IgD-negative memory B cell (primary cell): ENCODE results near the gene IZUMO1. TPM values are rescaled to one million over a fixed set of nuclear protein-coding genes. Genes with fewer than 3 reads are reported as not detected.

Experiments
- H3K27ac Mint-ChIP-seq, 3 donors: one replicate each; pipeline ENCODE4 v1.8.0; 2020 to 2022; ENCODE audit warnings: mild to moderate bottlenecking in 3 of 3, mixed read lengths in 3 of 3, moderate library complexity in 1 of 3
- H3K27me3 Mint-ChIP-seq: one replicate; pipeline ENCODE4 v1.8.0; 2021; ENCODE audit warnings: mixed read lengths
- H3K36me3 Mint-ChIP-seq: one replicate; pipeline ENCODE4 v1.8.0; 2020; ENCODE audit warnings: mild to moderate bottlenecking, mixed read lengths
- H3K4me1 Mint-ChIP-seq, 3 donors: one replicate each; pipeline ENCODE4 v1.8.0; 2020 to 2022; ENCODE audit warnings: mixed read lengths in 3 of 3, mild to moderate bottlenecking in 1 of 3
- H3K4me3 Mint-ChIP-seq, 4 donors: one replicate each; pipeline ENCODE4 v1.8.0; 2020 to 2022; ENCODE audit warnings: mild to moderate bottlenecking in 4 of 4, mixed read lengths in 4 of 4, moderate library complexity in 3 of 4
- H3K9me3 Mint-ChIP-seq, 3 donors: one replicate each; pipeline ENCODE4 v1.8.0; 2020 to 2021; ENCODE audit warnings: mixed read lengths in 3 of 3, mild to moderate bottlenecking in 1 of 3
- polyA plus RNA-seq: library from polyadenylated mRNA; unstranded; fragments of 300-500 nt; fragmentation: Illumina TruSeq; gene quantifications from one replicate; pipeline ENCODE4 v1.2.3, GENCODE V29; 2021

Gene IZUMO1
- polyA plus RNA-seq, 1 donor from 2014 or later: not detected

DNA sequence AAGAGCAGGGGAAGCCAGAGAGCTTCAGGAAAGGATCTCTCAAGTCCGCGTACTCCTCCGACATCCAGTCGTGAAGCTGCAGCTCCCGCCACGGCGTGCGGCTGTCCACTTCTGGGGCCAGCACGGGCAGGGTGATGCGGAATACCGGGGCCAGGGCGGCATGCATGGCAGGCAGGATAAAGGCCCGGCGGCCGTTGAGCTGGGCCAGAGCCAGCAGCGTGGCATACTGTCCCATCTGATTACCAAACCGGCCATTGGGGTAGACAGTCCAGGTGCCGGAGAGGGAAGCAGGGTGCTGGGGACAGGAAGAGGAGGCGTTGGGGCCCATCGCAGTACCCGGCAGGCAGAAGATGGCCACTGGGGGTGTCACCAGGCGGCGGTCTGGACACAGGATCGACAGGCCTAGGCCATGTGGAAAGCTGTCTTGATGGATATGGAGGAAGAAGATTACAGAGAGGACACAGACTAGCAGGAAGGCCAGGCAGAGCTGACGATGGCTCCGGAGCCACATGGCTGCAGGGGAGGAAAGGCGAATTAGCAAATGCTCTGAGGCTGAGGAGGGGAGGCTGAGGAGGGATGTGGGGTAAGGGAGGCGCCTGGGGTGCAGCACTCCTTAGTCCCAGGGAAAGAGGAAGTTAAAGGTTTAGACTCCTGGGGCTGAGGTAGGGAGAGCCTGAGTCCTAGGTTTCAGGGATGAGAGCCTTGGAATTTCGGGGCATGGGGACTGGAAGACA is 4.2 kb upstream of the IZUMO1 start:
- Mint-ChIP-seq H3K4me1 (peaks cover 3 to 8% (median 5%) of the 10 kb centered on the region in 3 donors), H3K27me3 (peaks cover 46% of the 10 kb centered on the region), H3K4me3 (peak overlapping the region in 3 of 4 donors; percentile 25 to 62 (median 45)), H3K36me3 (no peaks in the 10 kb centered on the region), H3K9me3 (peaks cover 0 to 2% (median 0%) of the 10 kb centered on the region in 3 donors), H3K27ac (peak overlapping the region in 1 of 3 donors; percentile 71)

DNA sequence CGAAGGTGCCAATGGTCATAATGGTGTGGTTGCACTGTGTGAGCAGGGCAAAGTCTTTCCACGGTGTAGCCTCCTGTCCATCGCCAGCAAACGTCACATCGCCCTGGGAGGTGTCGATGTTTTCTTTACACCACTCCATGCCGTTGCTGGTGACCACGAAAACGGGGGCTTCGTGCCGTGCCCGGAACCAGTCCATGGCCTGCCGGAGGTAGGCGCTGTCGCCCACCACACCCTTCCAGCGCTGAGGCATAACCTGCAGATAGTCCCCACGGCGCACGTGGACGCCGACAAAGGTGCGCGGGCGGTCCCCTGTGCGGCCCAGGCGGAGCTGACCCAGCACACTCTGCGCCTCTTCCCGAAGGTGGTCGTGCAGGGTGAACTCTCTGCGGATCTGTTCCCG is 3.6 kb upstream of the IZUMO1 start:
- H3K9me3 Mint-ChIP-seq: peaks cover 0 to 2% (median 0%) of the 10 kb centered on the region in 3 donors
- peaks cover 3 to 8% (median 5%) of the 10 kb centered on the region in 3 donors for H3K4me1 Mint-ChIP-seq
- peak overlapping the region in 1 of 4 donors; percentile 45 for H3K4me3 Mint-ChIP-seq
- H3K36me3 Mint-ChIP-seq: no peaks in the 10 kb centered on the region
- peak overlapping the region in 1 of 3 donors; percentile 71 for H3K27ac Mint-ChIP-seq
- peaks cover 45% of the 10 kb centered on the region for H3K27me3 Mint-ChIP-seq

DNA sequence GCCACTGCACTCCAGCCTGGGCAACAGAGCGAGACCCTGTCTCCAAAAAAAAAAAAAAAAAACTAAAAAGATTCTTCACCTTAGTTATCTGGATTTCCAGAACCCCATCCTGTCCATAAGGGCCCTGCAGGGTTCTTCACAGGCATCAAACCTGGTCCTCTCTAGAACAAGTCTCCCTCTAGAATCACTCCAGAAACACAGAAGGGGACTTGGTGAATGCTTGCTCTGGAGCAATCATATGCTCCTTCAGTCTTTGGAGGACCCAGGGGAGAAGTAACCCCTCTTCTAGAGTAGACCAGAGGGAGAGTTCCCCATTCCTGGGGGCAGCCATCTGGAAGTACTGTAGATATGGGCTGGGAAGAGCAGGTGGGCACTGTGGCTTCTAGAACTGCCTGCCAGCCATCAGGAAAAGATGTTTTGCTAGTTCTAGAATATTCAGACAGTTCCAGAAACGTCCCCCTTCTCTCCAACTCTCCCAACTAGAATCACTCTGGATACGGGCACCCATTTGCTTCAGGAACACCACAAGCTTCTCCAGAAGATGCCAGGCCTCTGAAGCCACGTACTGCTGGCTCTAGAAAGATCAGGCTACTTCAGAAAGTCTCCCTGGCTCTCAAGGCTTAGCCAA is 3.0 kb upstream of the IZUMO1 start:
- Mint-ChIP-seq H3K27ac (no peak overlapping the region), H3K36me3 (no peaks in the 10 kb centered on the region), H3K4me3 (no peak overlapping the region), H3K4me1 (peaks cover 3 to 8% (median 5%) of the 10 kb centered on the region in 3 donors), H3K27me3 (peaks cover 41% of the 10 kb centered on the region), H3K9me3 (peaks cover 0 to 2% (median 0%) of the 10 kb centered on the region in 3 donors)

DNA sequence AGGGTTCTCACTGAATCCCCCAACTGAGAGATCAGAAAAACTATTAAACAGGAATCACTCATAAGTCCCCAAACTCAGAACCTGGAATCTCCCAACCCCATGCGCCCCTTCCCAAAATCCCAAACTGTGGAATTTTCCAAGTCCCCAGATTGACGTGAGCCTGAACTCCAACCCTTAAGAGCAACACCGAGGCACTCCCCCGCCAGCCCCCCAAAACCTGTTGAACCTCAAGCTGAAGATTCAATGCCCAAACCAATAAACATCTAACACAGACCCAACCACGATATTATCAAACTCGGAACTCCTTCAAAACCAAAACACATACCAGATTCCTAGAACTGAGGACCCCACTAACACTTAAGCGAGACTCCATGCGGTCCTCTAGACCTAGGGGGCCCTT is 599 bp downstream of the IZUMO1 start:
- Mint-ChIP-seq H3K27ac (no peak overlapping the region), H3K4me1 (peaks cover 0 to 7% (median 4%) of the 10 kb centered on the region in 3 donors), H3K9me3 (peaks cover 0 to 2% (median 2%) of the 10 kb centered on the region in 3 donors), H3K4me3 (peak overlapping the region in 1 of 4 donors; percentile 40), H3K27me3 (peaks cover 22% of the 10 kb centered on the region), H3K36me3 (no peaks in the 10 kb centered on the region)

DNA sequence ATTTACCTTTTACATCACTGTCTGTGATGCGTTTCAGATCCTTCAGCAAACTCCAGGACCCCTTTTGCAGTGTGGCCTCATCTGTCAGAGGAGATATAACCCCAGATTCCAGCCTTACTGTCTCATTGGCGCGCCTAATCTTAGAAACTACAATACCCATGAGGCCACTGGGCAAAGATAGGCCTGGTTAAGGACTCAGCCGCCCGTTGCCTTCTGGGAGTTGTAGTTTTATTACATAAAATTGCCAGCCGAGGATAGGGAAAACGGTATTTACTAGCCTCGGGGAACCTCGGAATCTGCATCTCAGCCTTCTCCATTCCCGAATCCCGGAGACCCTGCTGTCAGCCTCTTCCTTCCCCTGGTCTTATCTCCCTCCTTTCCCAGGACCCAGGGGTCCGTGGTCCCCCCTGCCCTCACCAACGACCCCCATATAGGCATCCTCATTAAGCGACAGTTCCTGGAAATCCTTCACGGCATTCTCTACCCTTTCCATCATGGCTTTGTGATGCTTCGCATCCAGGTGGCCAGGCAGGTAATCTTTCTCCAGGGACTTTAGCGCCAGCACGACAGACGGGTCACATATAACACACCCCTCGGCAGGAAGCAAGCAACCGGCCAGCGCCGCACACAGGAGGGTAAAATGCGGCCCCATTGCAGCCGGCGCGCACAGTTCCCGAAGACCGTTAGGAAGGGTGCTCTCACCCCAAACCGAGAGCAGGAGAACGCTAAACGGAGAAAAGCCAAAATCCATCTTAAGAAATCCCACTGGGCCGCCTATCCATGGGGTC is 1.3 kb downstream of the IZUMO1 start:
- Mint-ChIP-seq H3K27me3 (peaks cover 25% of the 10 kb centered on the region), H3K9me3 (peaks cover 0 to 4% (median 2%) of the 10 kb centered on the region in 3 donors), H3K27ac (peak overlapping the region in 2 of 3 donors; percentile 47 to 61), H3K4me1 (peaks cover 0 to 10% (median 5%) of the 10 kb centered on the region in 3 donors), H3K36me3 (no peaks in the 10 kb centered on the region), H3K4me3 (no peak overlapping the region)

DNA sequence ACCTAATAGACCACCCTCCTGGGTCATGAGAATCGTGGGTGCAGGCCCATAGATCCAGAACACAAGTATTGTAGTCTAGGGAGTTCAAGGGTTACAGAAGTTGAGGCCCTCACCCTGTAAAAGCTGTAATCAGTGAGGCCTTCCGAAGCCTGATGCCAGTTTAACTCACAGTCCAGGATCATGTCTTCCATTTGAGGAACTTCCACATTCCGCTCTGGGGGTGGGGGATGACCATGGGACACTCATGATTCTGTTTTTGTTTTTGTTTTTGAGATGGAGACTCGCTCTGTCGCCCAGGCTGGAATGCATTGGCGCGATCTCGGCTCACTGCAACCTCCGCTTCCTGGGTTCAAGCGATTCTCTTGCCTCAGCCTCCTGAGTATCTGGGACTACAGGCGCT is 4.6 kb downstream of the IZUMO1 start:
- no peak overlapping the region for H3K27ac Mint-ChIP-seq
- H3K36me3 Mint-ChIP-seq: no peaks in the 10 kb centered on the region
- H3K27me3 Mint-ChIP-seq: peaks cover 23% of the 10 kb centered on the region
- H3K4me3 Mint-ChIP-seq: no peak overlapping the region
- H3K9me3 Mint-ChIP-seq: peaks cover 0 to 4% (median 2%) of the 10 kb centered on the region in 3 donors
- H3K4me1 Mint-ChIP-seq: peaks cover 0 to 15% (median 5%) of the 10 kb centered on the region in 3 donors

DNA sequence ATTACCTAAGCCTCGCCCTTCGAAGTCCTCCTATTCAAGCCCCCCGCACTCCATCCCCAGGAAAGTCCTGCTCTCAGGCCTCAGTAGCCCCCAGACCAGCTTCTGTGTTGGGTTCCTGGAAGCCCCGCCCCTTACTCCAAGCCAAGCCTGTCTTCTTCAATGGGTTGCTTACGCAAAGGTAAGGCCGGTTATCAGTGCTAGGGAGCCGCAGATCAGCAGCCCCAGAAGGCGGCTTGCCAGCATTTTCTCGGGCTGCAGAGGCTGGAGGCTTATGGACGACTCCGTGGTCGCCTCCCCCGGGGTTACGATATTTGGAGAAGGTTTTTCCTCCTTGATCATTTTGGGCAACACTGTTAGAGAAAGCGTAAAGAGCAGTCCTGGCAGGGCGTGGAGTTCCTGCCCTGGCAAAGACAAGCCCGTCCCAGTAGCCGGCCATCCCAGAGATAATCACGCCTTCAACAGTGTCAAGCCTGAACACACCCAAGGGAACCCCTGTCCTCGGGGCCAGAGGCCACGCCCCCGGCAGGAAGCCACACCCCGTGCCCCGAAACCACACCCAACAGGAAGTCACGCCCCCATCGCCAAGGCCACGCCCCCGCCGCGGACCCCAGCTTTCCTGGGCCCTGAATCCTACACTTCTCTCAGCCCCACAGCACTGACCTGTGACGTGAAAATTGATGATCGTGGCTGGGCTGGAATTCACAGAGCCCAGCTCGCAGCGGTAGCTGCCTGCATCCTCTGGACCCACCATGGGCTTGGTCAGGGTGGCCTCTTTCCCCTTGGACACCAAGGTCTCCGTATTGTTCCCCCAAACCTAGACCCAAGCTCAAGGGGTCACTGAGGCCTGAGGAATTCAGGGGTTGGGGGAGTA is 5.3 kb downstream of the IZUMO1 start:
- Mint-ChIP-seq H3K27me3 (peaks cover 18% of the 10 kb centered on the region), H3K4me3 (peak overlapping the region in 1 of 4 donors; percentile 63), H3K36me3 (no peaks in the 10 kb centered on the region), H3K27ac (peak overlapping the region in 1 of 3 donors; percentile 65), H3K9me3 (peaks cover 0 to 4% (median 2%) of the 10 kb centered on the region in 3 donors), H3K4me1 (peaks cover 0 to 15% (median 5%) of the 10 kb centered on the region in 3 donors)

DNA sequence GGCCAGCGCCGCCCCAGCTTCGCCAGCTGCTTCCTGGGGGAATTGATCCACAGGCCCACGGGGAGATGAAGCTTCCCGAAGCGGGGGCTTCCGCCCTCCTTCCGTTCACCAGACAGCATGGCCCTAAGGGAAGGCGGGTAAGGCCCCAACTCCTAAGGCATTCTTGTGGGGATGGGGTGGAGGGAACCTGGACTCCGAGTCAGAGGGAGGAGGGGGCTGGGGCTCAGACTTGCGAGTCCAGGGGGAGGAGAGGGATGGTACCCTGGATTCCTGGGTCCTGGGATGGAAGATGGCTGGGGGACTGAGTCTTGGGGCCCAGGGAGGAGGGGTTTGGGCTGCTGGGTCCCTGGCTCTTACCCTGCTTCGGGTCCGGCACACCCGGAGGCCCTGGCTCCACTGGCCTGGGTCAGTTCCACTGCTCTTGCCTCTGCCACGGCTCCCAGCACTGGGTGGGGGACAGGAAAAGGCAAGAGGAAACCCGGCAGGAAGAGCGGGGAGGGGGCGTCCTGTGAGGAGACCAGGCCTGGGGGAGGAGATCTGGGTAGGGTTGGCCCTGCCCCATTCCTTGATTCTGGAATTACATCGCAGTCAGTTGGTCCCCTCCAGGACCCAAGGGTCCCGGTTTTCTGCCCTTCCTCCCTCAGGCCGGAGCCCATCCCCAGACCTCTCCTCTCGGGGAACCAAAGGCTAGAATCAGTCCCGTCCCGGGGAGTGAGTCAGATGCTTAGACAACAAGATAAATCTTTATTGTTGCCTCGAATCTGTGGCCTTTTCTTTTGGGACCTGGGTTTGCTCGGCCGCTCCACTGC is 6.3 kb downstream of the IZUMO1 start, which contains the start of gene RASIP1:
TSS of gene RASIP1 (minus strand) at position 447 of the 809 bp plus-strand sequence. CDS start at position 119, 328 bp downstream.
- Mint-ChIP-seq H3K27ac (peak within 1 kb of the TSS in 1 of 3 donors; percentile 65), H3K4me3 (peak within 1 kb of the TSS in 1 of 4 donors; percentile 75), H3K36me3 (no peaks in the 10 kb centered on the region), H3K9me3 (peaks cover 0 to 4% (median 0%) of the 10 kb centered on the region in 3 donors), H3K27me3 (peaks cover 10% of the 10 kb centered on the region), H3K4me1 (peaks cover 0 to 15% (median 5%) of the 10 kb centered on the region in 3 donors)

DNA sequence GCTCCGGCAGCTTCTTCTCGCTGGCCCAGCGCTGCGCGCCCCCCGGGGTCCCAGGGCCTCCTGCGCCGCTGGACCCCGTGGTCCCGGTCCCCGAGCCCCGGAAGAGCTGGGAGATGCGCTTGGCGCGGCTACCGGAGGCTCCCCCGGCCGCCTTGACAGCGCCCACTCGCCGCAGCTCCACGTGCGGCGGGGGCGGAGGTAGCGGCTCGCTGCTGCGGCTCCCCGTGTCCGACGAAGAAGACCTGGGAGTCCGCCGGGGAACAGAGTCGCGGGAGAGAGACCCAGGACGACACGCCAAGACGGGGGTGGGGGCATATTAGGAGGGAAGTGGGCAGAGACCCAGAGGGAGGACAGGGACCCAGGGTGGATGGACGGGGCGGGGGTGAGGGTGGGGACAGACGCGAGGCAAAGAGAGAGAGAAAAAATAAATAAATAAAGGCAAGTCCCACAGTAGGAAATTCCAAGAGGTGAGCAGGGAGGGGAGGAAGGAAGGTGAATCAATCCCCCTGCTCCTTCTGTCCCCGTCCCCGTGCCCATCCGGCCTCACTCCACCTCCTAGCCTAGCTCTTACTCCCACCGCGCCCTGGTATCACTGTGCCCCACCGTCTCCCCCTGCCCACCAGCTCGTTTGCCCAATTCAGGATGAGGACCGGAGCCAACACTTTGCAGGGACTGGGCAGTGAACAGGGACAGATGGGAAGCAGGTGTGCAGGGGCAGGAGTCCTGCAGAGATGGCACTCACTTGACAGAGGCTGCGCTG is 7.1 kb downstream of the IZUMO1 start:
- Mint-ChIP-seq H3K9me3 (peaks cover 0 to 4% (median 0%) of the 10 kb centered on the region in 3 donors), H3K27me3 (peaks cover 9% of the 10 kb centered on the region), H3K4me1 (peaks cover 0 to 17% (median 5%) of the 10 kb centered on the region in 3 donors), H3K27ac (no peak overlapping the region), H3K4me3 (peak overlapping the region in 1 of 4 donors; percentile 75), H3K36me3 (no peaks in the 10 kb centered on the region)

DNA sequence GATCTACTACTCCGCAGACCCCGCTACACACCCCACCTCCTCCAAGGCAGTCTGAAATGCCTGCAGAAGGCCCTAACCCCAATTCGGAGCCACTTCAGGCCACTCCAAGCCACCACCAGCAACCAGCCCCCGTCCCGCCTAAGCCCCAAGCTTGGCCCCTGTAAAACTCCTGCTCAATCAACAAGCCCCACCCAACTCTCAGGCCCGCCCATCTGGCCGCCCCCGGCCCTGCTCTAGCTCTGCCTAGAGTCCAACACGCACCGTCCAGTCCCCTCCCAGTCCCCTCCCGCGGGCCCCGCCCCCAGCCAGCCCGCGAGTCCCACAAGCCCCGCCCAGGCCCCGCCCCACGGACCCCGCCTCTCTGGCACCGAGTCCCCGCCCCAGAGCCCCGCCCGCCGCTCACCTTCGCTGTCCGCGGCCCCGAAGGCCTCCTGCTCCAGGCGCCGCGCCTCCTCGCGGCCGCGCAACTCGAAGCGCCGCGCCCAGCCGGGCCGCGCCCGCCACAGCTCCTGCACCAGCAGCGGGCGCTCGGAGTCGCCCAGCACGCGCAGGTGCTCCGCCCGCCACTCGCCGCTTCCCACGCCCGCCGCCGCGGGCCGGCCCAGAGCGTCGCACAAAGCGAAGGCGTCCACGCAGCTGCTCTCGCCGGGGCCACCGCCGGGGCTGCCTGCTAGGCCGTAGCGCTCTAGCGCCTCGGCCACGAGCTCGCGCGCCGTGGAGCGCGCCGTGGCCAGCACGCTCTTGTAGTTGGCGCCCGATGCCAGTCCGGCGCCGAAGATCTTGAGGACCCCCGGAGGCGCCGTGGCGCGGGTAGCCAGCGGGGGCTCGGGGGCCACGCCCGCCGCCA is 7.9 kb downstream of the IZUMO1 start:
- Mint-ChIP-seq H3K4me3 (peak overlapping the region; percentile 12 to 81 (median 50)), H3K27me3 (peaks cover 9% of the 10 kb centered on the region), H3K36me3 (no peaks in the 10 kb centered on the region), H3K27ac (peak overlapping the region in 2 of 3 donors; percentile 63 to 67), H3K4me1 (peaks cover 0 to 17% (median 5%) of the 10 kb centered on the region in 3 donors), H3K9me3 (peaks cover 0 to 4% (median 0%) of the 10 kb centered on the region in 3 donors)

DNA sequence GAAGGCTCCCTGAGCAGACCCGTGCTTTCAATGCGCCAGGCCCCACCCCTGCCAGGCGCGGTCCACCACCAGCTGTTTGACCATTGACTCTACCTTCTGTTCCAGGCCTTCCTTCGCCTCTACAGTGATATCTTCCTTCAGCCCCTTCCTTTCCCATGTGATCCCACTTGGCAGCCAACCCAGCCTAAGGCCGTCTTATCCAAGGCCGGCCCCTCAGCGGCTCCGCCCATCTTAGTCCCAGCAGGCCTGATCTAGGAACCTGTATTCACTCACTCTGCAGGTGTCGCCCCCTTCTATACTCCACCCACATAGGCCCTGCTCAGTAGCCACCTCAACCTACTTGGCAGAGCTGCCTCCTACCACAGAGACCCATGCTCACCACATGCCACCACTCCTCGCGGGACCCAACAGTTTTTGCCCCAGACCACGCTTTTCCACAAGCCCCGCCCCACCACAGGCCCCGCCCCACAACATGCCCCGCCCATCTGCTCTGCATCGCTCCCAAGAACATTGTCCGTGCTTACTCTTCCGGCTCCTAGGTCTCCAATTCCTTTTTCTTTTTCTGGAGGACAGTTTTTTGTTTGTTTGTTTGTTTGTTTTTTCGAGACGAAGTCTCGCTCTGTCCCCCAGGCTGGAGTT is 9.2 kb downstream of the IZUMO1 start:
- Mint-ChIP-seq H3K4me3 (peak overlapping the region in 3 of 4 donors; percentile 24 to 72 (median 52)), H3K9me3 (peaks cover 0 to 4% (median 0%) of the 10 kb centered on the region in 3 donors), H3K27ac (peak overlapping the region in 1 of 3 donors; percentile 67), H3K27me3 (peaks cover 9% of the 10 kb centered on the region), H3K36me3 (peaks cover 2% of the 10 kb centered on the region), H3K4me1 (peaks cover 0 to 17% (median 5%) of the 10 kb centered on the region in 3 donors)
